PC-3 (cell line): Measurements from ENCODE around the gene CYBA.

ENCODE experiments used
- CTCF ChIP-seq: fragments of 300-600 bp; sonication (generic); conservative IDR thresholded peaks from 2 replicates; pipeline ENCODE4 v1.5.1; 2017; ENCODE audit warnings: antibody characterized with exemption, low read depth, mild to moderate bottlenecking, low read length
- EZH2 ChIP-seq: fragments of 300-600 bp; sonication (generic); IDR thresholded peaks from one replicate; pipeline ENCODE4 v1.6.1; 2017; ENCODE audit warnings: antibody characterized with exemption, mild to moderate bottlenecking, low read length; ENCODE audit not compliant: unreplicated experiment
- EZH2phosphoT487 ChIP-seq: fragments of 300-600 bp; sonication (generic); IDR thresholded peaks from 2 replicates; pipeline ENCODE4 v1.6.1; 2018; ENCODE audit warnings: mild to moderate bottlenecking, antibody characterized with exemption, low read length, borderline replicate concordance

- TF ChIP-seq CTCF = no peak
- TF ChIP-seq EZH2phosphoT487 = no peak
- no peak for TF ChIP-seq EZH2
Observed at GRCh38 chr16:88688013-88688778, 37.3 kb upstream of the CYBA start.
